ENCODE results near the gene SHOC2.
"Not testable (repeated sequence)": the region's sequence is repeated elsewhere in the genome, so short reads cannot be mapped to it uniquely, and the experiment has no call there.

Gene SHOC2

DNA sequence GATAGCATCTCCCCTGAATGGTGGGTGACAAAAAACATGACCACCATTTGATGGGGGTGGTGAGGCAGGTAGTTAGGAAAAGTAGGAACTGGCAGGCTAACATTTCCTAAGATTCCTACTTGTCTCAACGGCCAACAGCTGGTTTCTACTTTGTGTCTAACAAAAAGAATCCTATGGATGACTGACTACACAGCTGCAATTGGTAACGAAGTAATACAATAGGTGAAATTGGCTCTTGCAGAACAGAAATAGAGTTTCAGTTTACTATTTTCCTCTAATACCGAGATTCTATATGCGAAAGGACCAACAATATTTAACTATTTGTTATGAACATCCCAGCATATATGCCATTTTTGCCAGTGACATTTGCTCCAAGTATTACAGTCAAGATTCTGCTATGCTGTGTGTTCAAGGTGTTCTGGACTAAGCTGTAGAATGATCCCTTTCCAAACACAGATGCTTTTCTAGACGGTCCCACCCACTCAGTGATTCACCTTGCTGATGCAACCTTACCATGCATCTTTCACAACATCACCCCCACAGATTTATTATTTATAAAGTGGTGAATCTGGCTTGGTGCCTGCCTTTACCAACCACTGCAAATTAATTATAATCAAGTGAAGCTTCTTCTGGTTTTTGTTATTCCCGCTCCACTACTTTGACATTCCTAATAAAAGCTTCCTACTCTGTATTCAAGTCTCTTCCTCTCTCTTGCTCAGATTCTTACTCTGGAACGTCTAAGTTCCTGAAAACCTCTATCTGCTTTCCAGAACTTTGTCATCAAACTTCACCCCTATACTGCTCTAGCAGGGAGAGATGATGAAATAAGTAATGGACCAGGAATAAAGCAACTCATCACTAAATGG, 17.2 kb upstream of the SHOC2 start:
- Histone ChIP-seq H3K9me3 (ENCODE audit: control insufficient read depth in 1 of 2, low read length in 2 of 2) (no peaks in the 10 kb centered on the region), H3K27me3 (ENCODE audit: control insufficient read depth in 1 of 2, insufficient read depth in 2 of 2, low read length in 2 of 2) (no peaks in the 10 kb centered on the region), H3K36me3 (ENCODE audit: control insufficient read depth in 1 of 2, insufficient read depth in 2 of 2, low read length in 2 of 2) (peaks cover 28 to 40% of the 10 kb centered on the region in 2 donors), H3K4me3 (ENCODE audit: low read depth in 1 of 2, low read length in 2 of 2) (no peak overlapping the region), H3K9ac (ENCODE audit: low read depth in 1 of 2, low read length in 2 of 2) (no peak overlapping the region), H3K27ac (ENCODE audit: low read depth, low read length) (no peak overlapping the region), H3K4me1 (ENCODE audit: control insufficient read depth in 1 of 2, insufficient read depth in 2 of 2, low read length in 2 of 2) (peaks cover under 1 to 2% of the 10 kb centered on the region in 2 donors)

DNA sequence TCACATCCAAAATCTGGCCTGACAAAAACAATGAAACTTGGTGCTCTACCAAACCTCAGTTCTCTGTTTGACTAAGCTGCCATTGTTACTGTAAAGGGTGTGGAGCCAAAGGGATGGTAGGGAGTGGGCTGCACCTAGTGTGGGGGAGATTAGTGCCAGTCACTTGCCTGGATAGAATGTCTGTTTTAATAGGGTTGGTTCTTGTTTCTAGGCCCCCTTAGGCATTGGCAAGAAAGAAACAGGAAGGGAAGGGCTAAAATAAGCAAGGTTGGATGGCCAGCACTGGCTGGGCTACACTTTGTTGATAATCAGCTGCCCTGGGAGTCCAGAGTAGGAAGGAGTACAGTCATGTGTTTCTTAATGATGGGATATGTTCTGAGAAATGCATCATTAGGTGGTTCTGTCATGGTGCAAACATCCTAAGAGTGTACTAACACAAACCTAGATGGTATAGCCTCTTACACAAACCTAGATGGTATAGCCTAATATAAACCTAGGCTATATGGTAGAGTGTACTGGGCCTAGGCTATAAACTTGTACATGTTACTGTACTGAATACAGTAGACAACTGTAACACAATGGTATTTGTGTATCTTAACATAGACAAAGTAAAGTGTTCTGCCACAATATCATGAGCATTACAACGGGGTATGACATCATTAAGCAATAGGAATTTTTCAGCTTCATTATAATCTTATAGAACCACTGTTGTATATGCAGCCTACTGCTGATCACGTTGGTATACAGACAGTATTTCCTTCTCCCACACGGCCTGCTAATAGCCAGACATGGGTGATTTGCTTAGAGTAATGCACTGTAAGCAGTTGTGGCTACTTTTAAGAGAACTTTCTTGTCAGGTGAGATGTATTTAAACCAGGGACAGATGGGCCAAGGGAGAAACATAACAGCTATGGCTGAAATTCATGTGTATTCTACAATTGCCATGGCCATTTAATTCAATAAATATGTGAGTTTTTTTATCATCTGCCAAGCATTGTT, 15.8 kb upstream of the SHOC2 start:
- no peak overlapping the region for H3K27ac ChIP-seq (ENCODE audit: low read depth, low read length)
- peaks cover 20 to 37% of the 10 kb centered on the region in 2 donors for H3K36me3 ChIP-seq (ENCODE audit: control insufficient read depth in 1 of 2, insufficient read depth in 2 of 2, low read length in 2 of 2)
- H3K4me3 ChIP-seq (ENCODE audit: low read depth in 1 of 2, low read length in 2 of 2): no peak overlapping the region
- H3K4me1 ChIP-seq (ENCODE audit: control insufficient read depth in 1 of 2, insufficient read depth in 2 of 2, low read length in 2 of 2): no peaks in the 10 kb centered on the region
- H3K27me3 ChIP-seq (ENCODE audit: control insufficient read depth in 1 of 2, insufficient read depth in 2 of 2, low read length in 2 of 2): no peaks in the 10 kb centered on the region
- H3K9ac ChIP-seq (ENCODE audit: low read depth in 1 of 2, low read length in 2 of 2): no peak overlapping the region
- H3K9me3 ChIP-seq (ENCODE audit: control insufficient read depth in 1 of 2, low read length in 2 of 2): no peaks in the 10 kb centered on the region

DNA sequence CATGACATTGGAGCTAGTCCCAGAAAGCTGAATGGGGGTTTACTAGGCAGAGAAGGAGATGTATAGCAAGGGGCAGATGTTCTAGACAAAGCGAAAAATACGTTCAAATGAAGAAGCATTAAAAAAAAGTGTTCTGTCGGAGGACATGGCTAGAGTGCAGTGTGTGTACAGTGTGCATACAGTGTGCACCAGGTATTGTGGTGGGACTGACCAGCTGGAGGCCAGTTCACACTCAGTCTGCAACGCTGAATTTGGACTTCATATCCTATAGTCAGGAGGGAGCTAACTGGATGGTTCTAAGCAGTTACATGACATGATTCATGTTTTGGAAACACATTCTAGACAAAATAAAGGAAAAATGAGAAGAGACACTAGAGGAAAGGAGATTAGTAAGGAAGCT, 9.3 kb upstream of the SHOC2 start:
- Histone ChIP-seq H3K4me3 (ENCODE audit: low read depth in 1 of 2, low read length in 2 of 2) (no peak overlapping the region), H3K27ac (ENCODE audit: low read depth, low read length) (no peak overlapping the region), H3K4me1 (ENCODE audit: control insufficient read depth in 1 of 2, insufficient read depth in 2 of 2, low read length in 2 of 2) (no peaks in the 10 kb centered on the region), H3K9ac (ENCODE audit: low read depth in 1 of 2, low read length in 2 of 2) (no peak overlapping the region), H3K9me3 (ENCODE audit: control insufficient read depth in 1 of 2, low read length in 2 of 2) (no peaks in the 10 kb centered on the region), H3K36me3 (ENCODE audit: control insufficient read depth in 1 of 2, insufficient read depth in 2 of 2, low read length in 2 of 2) (no peaks in the 10 kb centered on the region), H3K27me3 (ENCODE audit: control insufficient read depth in 1 of 2, insufficient read depth in 2 of 2, low read length in 2 of 2) (no peaks in the 10 kb centered on the region)

DNA sequence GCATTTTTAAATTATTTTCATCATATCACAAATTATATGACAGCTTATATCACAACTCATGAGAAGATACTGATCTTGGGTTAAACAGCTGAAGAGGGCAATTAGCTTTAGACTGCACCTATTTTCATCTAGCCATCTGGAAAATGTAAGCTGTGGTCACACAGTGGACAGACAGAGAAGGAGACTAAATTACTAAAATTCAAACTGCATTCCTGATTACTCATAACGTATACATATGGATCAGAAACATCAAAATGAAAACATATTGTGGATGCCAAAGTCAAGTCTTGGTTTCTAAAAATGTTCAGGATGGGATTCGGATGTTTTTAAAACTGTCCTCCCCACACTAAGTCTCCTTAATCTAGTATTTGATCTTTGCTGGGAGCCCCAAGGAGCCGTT, 7.0 kb upstream of the SHOC2 start:
- no peak overlapping the region for H3K27ac ChIP-seq (ENCODE audit: low read depth, low read length)

DNA sequence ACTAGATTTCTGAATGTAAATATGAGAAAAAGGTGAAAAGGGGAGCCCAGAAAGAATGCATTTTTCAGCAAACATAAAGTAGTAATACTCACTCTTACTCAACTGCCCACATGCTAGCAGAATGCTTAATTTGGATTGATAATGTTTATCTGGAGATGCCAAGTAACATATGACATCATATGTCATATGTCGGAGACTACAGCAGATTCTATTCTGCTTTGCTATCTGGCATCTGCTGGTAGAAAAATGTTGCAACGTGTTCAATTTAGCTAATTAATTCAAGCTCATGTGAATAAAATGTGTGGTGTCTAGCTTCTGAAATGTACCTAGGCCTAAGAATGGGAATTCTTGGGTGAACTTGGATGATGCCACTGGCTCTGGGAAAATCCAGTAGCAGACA, 5.0 kb upstream of the SHOC2 start:
- no peaks in the 10 kb centered on the region for H3K27me3 ChIP-seq (ENCODE audit: control insufficient read depth in 1 of 2, insufficient read depth in 2 of 2, low read length in 2 of 2)
- H3K4me3 ChIP-seq (ENCODE audit: low read depth in 1 of 2, low read length in 2 of 2): no peak overlapping the region
- no peaks in the 10 kb centered on the region for H3K9me3 ChIP-seq (ENCODE audit: control insufficient read depth in 1 of 2, low read length in 2 of 2)
- H3K9ac ChIP-seq (ENCODE audit: low read depth in 1 of 2, low read length in 2 of 2): no peak overlapping the region
- H3K27ac ChIP-seq (ENCODE audit: low read depth, low read length): no peak overlapping the region
- no peaks in the 10 kb centered on the region for H3K36me3 ChIP-seq (ENCODE audit: control insufficient read depth in 1 of 2, insufficient read depth in 2 of 2, low read length in 2 of 2)
- H3K4me1 ChIP-seq (ENCODE audit: control insufficient read depth in 1 of 2, insufficient read depth in 2 of 2, low read length in 2 of 2): peaks cover 10 to 17% of the 10 kb centered on the region in 2 donors

More for the DNA sequence above, 7.0 kb upstream of the SHOC2 start:
- Histone ChIP-seq H3K4me1 (ENCODE audit: control insufficient read depth in 1 of 2, insufficient read depth in 2 of 2, low read length in 2 of 2) (peaks cover 3 to 7% of the 10 kb centered on the region in 2 donors), H3K9ac (ENCODE audit: low read depth in 1 of 2, low read length in 2 of 2) (no peak overlapping the region), H3K9me3 (ENCODE audit: control insufficient read depth in 1 of 2, low read length in 2 of 2) (no peaks in the 10 kb centered on the region), H3K27me3 (ENCODE audit: control insufficient read depth in 1 of 2, insufficient read depth in 2 of 2, low read length in 2 of 2) (no peaks in the 10 kb centered on the region), H3K36me3 (ENCODE audit: control insufficient read depth in 1 of 2, insufficient read depth in 2 of 2, low read length in 2 of 2) (no peaks in the 10 kb centered on the region), H3K4me3 (ENCODE audit: low read depth in 1 of 2, low read length in 2 of 2) (no peak overlapping the region)

DNA sequence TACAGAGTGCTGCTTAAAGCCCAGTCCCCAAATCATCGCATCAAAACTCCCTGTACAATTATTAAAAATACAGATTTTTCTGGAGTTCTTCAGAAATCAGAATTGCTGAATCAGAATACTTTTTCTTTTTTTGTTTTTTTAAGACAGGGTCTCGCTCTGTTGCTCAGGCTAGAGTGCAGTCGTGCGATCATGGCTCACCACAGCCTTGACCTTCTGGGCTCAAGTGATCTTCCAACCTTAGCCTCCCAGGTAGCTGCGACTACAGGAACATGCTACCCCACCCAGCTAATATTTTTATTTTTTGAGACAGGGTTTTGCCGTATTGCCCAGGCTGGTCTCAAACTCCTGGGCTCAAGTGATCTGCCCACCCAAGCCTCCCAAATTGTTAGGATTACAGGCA, 4.4 kb upstream of the SHOC2 start:
- H3K9me3 ChIP-seq (ENCODE audit: control insufficient read depth in 1 of 2, low read length in 2 of 2): no peaks in the 10 kb centered on the region
- H3K27me3 ChIP-seq (ENCODE audit: control insufficient read depth in 1 of 2, insufficient read depth in 2 of 2, low read length in 2 of 2): no peaks in the 10 kb centered on the region
- no peak overlapping the region for H3K4me3 ChIP-seq (ENCODE audit: low read depth in 1 of 2, low read length in 2 of 2)
- no peak overlapping the region for H3K27ac ChIP-seq (ENCODE audit: low read depth, low read length)
- H3K4me1 ChIP-seq (ENCODE audit: control insufficient read depth in 1 of 2, insufficient read depth in 2 of 2, low read length in 2 of 2): peaks cover 10 to 17% of the 10 kb centered on the region in 2 donors
- H3K36me3 ChIP-seq (ENCODE audit: control insufficient read depth in 1 of 2, insufficient read depth in 2 of 2, low read length in 2 of 2): no peaks in the 10 kb centered on the region
- no peak overlapping the region for H3K9ac ChIP-seq (ENCODE audit: low read depth in 1 of 2, low read length in 2 of 2)

DNA sequence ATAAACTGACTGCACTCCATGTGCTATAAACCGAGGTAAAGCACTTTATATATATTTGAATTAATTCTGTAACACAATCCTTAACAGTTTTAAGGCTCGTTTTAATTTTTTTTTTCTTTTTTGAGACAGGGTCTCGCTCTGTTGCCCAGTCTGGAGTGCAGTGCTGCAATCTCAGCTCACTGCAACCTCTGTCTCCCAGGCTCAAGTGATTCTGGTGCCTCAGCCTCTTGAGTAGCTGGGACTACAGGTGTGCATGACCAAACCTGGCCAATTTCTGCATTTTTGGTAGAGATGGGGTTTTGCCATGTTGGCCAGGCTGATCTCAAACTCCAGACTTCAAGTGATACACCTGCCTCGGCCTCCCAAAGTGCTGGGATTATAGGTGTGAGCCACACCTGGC, 3.8 kb upstream of the SHOC2 start:
- H3K4me3 ChIP-seq (ENCODE audit: low read depth in 1 of 2, low read length in 2 of 2); H3K36me3 ChIP-seq (ENCODE audit: control insufficient read depth in 1 of 2, insufficient read depth in 2 of 2, low read length in 2 of 2); H3K27ac ChIP-seq (ENCODE audit: low read depth, low read length); H3K9ac ChIP-seq (ENCODE audit: low read depth in 1 of 2, low read length in 2 of 2); H3K27me3 ChIP-seq (ENCODE audit: control insufficient read depth in 1 of 2, insufficient read depth in 2 of 2, low read length in 2 of 2); H3K9me3 ChIP-seq (ENCODE audit: control insufficient read depth in 1 of 2, low read length in 2 of 2): not testable (repeated sequence)
- H3K4me1 ChIP-seq (ENCODE audit: control insufficient read depth in 1 of 2, insufficient read depth in 2 of 2, low read length in 2 of 2): peaks cover 10 to 17% of the 10 kb centered on the region in 2 donors

DNA sequence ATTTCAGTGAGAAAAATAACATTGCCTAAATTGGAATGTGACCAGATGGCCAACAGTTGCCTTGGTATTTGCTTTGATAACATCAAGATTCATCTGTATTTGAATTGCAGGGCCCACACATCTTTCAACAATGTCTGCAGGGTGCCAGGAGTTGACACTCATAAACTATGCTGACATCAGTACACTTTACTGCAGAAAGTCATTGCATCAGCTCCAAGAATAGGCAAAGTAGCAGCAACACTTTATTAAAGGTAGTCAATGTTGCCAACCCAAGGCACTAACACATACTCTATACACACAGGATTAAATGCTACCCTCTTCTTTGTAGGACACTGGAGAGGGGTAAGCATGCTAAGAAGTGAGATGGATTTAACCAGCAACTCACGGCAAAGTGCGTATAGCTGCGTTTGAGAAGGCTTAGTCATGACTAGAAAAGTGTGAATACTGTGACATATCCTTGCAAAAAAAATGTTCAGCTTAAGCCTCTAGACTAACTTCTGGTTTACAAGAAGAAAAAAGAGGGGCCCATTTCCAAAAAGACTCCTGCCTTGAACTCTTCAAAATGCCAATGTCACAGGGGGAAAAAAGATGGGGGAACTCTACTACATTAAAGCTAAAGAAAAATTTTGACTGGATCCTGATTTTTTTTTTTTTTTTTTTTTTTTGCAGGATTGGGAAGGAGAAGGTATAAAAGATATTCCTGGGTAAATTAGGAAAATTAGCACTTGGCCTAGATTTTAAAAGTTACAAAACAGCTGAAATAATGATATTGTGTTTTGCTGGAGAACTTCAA, 2.7 kb upstream of the SHOC2 start:
- peaks cover 10 to 17% of the 10 kb centered on the region in 2 donors for H3K4me1 ChIP-seq (ENCODE audit: control insufficient read depth in 1 of 2, insufficient read depth in 2 of 2, low read length in 2 of 2)
- H3K9ac ChIP-seq (ENCODE audit: low read depth in 1 of 2, low read length in 2 of 2): no peak overlapping the region
- H3K27me3 ChIP-seq (ENCODE audit: control insufficient read depth in 1 of 2, insufficient read depth in 2 of 2, low read length in 2 of 2): no peaks in the 10 kb centered on the region
- no peak overlapping the region for H3K4me3 ChIP-seq (ENCODE audit: low read depth in 1 of 2, low read length in 2 of 2)
- H3K36me3 ChIP-seq (ENCODE audit: control insufficient read depth in 1 of 2, insufficient read depth in 2 of 2, low read length in 2 of 2): no peaks in the 10 kb centered on the region
- H3K9me3 ChIP-seq (ENCODE audit: control insufficient read depth in 1 of 2, low read length in 2 of 2): no peaks in the 10 kb centered on the region
- H3K27ac ChIP-seq (ENCODE audit: low read depth, low read length): no peak overlapping the region

DNA sequence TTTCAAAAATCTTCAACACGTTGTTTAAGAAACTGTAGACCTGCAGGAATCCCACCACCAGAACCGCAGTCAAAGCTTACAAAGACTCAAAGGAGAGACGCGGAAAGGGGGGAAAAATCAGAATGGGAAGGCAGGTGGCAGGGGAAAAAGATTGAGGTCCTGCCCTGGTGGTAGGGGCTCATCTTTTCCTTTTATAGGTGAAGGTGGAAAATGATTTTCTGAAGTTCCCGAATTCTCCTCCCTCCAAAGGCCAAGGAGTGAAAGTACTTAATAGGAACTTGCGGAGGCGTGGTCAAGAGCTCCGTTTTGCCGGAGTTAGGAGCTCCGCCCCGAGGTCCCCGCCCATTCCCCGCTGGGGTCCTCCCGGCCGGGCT, 1.1 kb upstream of the SHOC2 start:
- Histone ChIP-seq H3K9ac (ENCODE audit: low read depth in 1 of 2, low read length in 2 of 2) (peak overlapping the region; percentile 67 to 99), H3K36me3 (ENCODE audit: control insufficient read depth in 1 of 2, insufficient read depth in 2 of 2, low read length in 2 of 2) (no peaks in the 10 kb centered on the region), H3K9me3 (ENCODE audit: control insufficient read depth in 1 of 2, low read length in 2 of 2) (no peaks in the 10 kb centered on the region), H3K4me1 (ENCODE audit: control insufficient read depth in 1 of 2, insufficient read depth in 2 of 2, low read length in 2 of 2) (peaks cover 10 to 19% of the 10 kb centered on the region in 2 donors), H3K27ac (ENCODE audit: low read depth, low read length) (peak overlapping the region; percentile 98), H3K4me3 (ENCODE audit: low read depth in 1 of 2, low read length in 2 of 2) (peak overlapping the region; percentile 87 to 97), H3K27me3 (ENCODE audit: control insufficient read depth in 1 of 2, insufficient read depth in 2 of 2, low read length in 2 of 2) (no peaks in the 10 kb centered on the region)
